ENCODE results near the gene ZCCHC24. TPM values are rescaled to one million over a fixed set of nuclear protein-coding genes. Genes with fewer than 3 reads are reported as not detected.

Gene ZCCHC24
- polyA plus RNA-seq, 1 of the 3 experiments (the other 2 are of a cell fraction), result 15.8 TPM

- TF ChIP-seq FOXJ3 (CRISPR knock-in tag; IDR thresholded peaks at IDR 0.05), result no peak
- peak; percentile 51 for TF ChIP-seq JUND (IDR thresholded peaks at IDR 0.05)
- TF ChIP-seq, protein P1, sequence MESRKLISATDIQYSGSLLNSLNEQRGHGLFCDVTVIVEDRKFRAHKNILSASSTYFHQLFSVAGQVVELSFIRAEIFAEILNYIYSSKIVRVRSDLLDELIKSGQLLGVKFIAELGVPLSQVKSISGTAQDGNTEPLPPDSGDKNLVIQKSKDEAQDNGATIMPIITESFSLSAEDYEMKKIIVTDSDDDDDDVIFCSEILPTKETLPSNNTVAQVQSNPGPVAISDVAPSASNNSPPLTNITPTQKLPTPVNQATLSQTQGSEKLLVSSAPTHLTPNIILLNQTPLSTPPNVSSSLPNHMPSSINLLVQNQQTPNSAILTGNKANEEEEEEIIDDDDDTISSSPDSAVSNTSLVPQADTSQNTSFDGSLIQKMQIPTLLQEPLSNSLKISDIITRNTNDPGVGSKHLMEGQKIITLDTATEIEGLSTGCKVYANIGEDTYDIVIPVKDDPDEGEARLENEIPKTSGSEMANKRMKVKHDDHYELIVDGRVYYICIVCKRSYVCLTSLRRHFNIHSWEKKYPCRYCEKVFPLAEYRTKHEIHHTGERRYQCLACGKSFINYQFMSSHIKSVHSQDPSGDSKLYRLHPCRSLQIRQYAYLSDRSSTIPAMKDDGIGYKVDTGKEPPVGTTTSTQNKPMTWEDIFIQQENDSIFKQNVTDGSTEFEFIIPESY (IDR thresholded peaks at IDR 0.05; ENCODE audit: borderline replicate concordance, low read depth), result no peak
- TF ChIP-seq SIN3A (IDR thresholded peaks at IDR 0.05; ENCODE audit: borderline replicate concordance, low read depth, low read length), result no peak
- no peak for TF ChIP-seq SMC3 (IDR thresholded peaks at IDR 0.05; ENCODE audit: low read depth, low read length)
- TF ChIP-seq, protein P2, sequence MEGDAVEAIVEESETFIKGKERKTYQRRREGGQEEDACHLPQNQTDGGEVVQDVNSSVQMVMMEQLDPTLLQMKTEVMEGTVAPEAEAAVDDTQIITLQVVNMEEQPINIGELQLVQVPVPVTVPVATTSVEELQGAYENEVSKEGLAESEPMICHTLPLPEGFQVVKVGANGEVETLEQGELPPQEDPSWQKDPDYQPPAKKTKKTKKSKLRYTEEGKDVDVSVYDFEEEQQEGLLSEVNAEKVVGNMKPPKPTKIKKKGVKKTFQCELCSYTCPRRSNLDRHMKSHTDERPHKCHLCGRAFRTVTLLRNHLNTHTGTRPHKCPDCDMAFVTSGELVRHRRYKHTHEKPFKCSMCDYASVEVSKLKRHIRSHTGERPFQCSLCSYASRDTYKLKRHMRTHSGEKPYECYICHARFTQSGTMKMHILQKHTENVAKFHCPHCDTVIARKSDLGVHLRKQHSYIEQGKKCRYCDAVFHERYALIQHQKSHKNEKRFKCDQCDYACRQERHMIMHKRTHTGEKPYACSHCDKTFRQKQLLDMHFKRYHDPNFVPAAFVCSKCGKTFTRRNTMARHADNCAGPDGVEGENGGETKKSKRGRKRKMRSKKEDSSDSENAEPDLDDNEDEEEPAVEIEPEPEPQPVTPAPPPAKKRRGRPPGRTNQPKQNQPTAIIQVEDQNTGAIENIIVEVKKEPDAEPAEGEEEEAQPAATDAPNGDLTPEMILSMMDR (IDR thresholded peaks at IDR 0.05), result peak; percentile 26; the same call in 1 of the 2 replicates
- no peak for TF ChIP-seq MXI1 (IDR thresholded peaks at IDR 0.05; ENCODE audit: low read depth, low read length)
These were observed 77.8 kb downstream of the ZCCHC24 start (continued) for GRCh38 chr10:79367426-79368189.

GRCh38 chr10:79361726-79362397 lies 83.6 kb downstream of the ZCCHC24 start:
- TF ChIP-seq FOXM1 (IDR thresholded peaks at IDR 0.05; ENCODE audit: low read depth) (no peak), NRF1 (IDR thresholded peaks at IDR 0.05; ENCODE audit: low read depth, low read length) (no peak), RFX5 (IDR thresholded peaks at IDR 0.05; ENCODE audit: low read length) (no peak), POLR2AphosphoS5 (IDR thresholded peaks at IDR 0.05; ENCODE audit: low read depth, low read length) (no peak), YY1 (IDR thresholded peaks at IDR 0.05; ENCODE audit: low read depth) (no peak), RAD21 (IDR thresholded peaks at IDR 0.05; ENCODE audit: low read length) (no peak)
- TF ChIP-seq, protein P3, sequence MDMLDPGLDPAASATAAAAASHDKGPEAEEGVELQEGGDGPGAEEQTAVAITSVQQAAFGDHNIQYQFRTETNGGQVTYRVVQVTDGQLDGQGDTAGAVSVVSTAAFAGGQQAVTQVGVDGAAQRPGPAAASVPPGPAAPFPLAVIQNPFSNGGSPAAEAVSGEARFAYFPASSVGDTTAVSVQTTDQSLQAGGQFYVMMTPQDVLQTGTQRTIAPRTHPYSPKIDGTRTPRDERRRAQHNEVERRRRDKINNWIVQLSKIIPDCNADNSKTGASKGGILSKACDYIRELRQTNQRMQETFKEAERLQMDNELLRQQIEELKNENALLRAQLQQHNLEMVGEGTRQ (IDR thresholded peaks at IDR 0.05; ENCODE audit: borderline replicate concordance, low read depth, low read length), result no peak
- TF ChIP-seq, protein P4, sequence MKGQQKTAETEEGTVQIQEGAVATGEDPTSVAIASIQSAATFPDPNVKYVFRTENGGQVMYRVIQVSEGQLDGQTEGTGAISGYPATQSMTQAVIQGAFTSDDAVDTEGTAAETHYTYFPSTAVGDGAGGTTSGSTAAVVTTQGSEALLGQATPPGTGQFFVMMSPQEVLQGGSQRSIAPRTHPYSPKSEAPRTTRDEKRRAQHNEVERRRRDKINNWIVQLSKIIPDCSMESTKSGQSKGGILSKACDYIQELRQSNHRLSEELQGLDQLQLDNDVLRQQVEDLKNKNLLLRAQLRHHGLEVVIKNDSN (IDR thresholded peaks at IDR 0.05; ENCODE audit: borderline replicate concordance, low read depth), result no peak
- POLR2A ChIA-PET, result no interaction called here
- DNase-seq, result no peak
- H3K27me3 ChIP-seq (ENCODE audit: insufficient read depth), result no peaks in the 10 kb centered on the region
- peaks cover 24% of the 10 kb centered on the region for H3F3A ChIP-seq (replicated peaks; ENCODE audit: insufficient read depth)
- no peak overlapping the region for H3K27ac ChIP-seq (ENCODE audit: low read depth in 2 of 2, low read length in 1 of 2)
- no peaks in the 10 kb centered on the region for H3K79me2 ChIP-seq (ENCODE audit: insufficient read depth)
- no peak overlapping the region for H3K9ac ChIP-seq
- H3K9me3 ChIP-seq, result peaks cover 8% of the 10 kb centered on the region; the same call in 1 of the 2 replicates
- CTCF ChIA-PET, result interaction anchor here (0.7 to 1.3 kb wide), 2 partner anchors 13 to 125 kb away, joined by 3 read pairs; no protein-coding TSS in a partner anchor
- WGBS (ENCODE audit: low lambda C conversion rate), result 85% methylated on average over 4 of the region's 4 CpGs
- H3K4me2 ChIP-seq, result no peak overlapping the region
- H3K4me1 ChIP-seq (ENCODE audit: control insufficient read depth in 1 of 2, insufficient read depth in 2 of 2, low read depth in 1 of 2, low read length in 1 of 2), result peaks cover 0 to 6% of the 10 kb centered on the region in 2 experiments; a peak in 1 of 4 replicates
- no peaks in the 10 kb centered on the region for H4K20me1 ChIP-seq (ENCODE audit: insufficient read depth)
- no peaks in the 10 kb centered on the region for H3K36me3 ChIP-seq (replicated peaks in 1 of 2; ENCODE audit: control insufficient read depth in 1 of 2, insufficient read depth in 2 of 2, low read length in 1 of 2)
- H3K9me2 ChIP-seq, result no peaks in the 10 kb centered on the region
- H2AFZ ChIP-seq (ENCODE audit: low read depth), result no peak overlapping the region
- H3K4me3 ChIP-seq (ENCODE audit: low read depth in 2 of 2, low read length in 1 of 2), result no peak overlapping the region

All from SK-N-SH (cell line).